NCI-H2107 treated with DMSO at 0.1 percent for 48 hours (cell line): ENCODE data around the gene NFE2L3.
A peak's percentile ranks its signal among the peaks of the same experiment; 100 is the strongest.
"Not testable (repeated sequence)": the region's sequence is repeated elsewhere in the genome, so short reads cannot be mapped to it uniquely, and the experiment has no call there.

ENCODE experiments used
- DNase-seq: peaks from one replicate; lab custom pipeline; 2025; ENCODE audit not compliant: unreplicated experiment; lab: John Stamatoyannopoulos, UW

Gene NFE2L3

GRCh38 chr7:26151953-26152781, at the start of gene NFE2L3:
Gene NFE2L3 (plus strand): TSS chr7:26152198. CDS start chr7:26152499, 301 bp downstream.
- peak; percentile 65 for DNase-seq

GRCh38 chr7:26103596-26103995, 48.4 kb upstream of the NFE2L3 start:
- no peak for DNase-seq

- no peak for DNase-seq
Observed at GRCh38 chr7:26105236-26105635, 46.8 kb upstream of the NFE2L3 start.

- no peak for DNase-seq
Observed at GRCh38 chr7:26105931-26106330, 46.1 kb upstream of the NFE2L3 start.

GRCh38 chr7:26112203-26112740, 39.7 kb upstream of the NFE2L3 start:
- DNase-seq, result no peak

GRCh38 chr7:26115650-26116049, 36.3 kb upstream of the NFE2L3 start:
- no peak for DNase-seq

- no peak for DNase-seq
Observed at GRCh38 chr7:26117142-26117807, 34.7 kb upstream of the NFE2L3 start.

GRCh38 chr7:26117970-26118369, 34.0 kb upstream of the NFE2L3 start:
- DNase-seq, result no peak

GRCh38 chr7:26122745-26123144, 29.3 kb upstream of the NFE2L3 start:
- no peak for DNase-seq

GRCh38 chr7:26124775-26125174, 27.2 kb upstream of the NFE2L3 start:
- not testable (repeated sequence) for DNase-seq

GRCh38 chr7:26127411-26127810, 24.6 kb upstream of the NFE2L3 start:
- DNase-seq, result peak; percentile 80

GRCh38 chr7:26131056-26131589, 20.9 kb upstream of the NFE2L3 start:
- DNase-seq, result no peak

- DNase-seq, result no peak
Observed at GRCh38 chr7:26135076-26135475, 16.9 kb upstream of the NFE2L3 start.

- DNase-seq, result no peak
Observed at GRCh38 chr7:26135551-26135950, 16.4 kb upstream of the NFE2L3 start.

- no peak for DNase-seq
Observed at GRCh38 chr7:26136831-26137230, 15.2 kb upstream of the NFE2L3 start.

- DNase-seq, result no peak
Observed at GRCh38 chr7:26140380-26140779, 11.6 kb upstream of the NFE2L3 start.

GRCh38 chr7:26141077-26141476, 10.9 kb upstream of the NFE2L3 start:
- no peak for DNase-seq

- DNase-seq, result no peak
Observed at GRCh38 chr7:26143298-26144048, 8.5 kb upstream of the NFE2L3 start.

GRCh38 chr7:26144184-26145080, 7.6 kb upstream of the NFE2L3 start:
- DNase-seq, result no peak

- no peak for DNase-seq
Observed at GRCh38 chr7:26145238-26145637, 6.8 kb upstream of the NFE2L3 start.
